Activated naive CD8-positive, alpha-beta T cell treated with anti-CD3 and anti-CD28 coated beads for 36 hours (primary cell): ENCODE measurements around the gene OSR1. TPM values are rescaled to one million over a fixed set of nuclear protein-coding genes. Genes with fewer than 3 reads are reported as not detected.
"Not testable (repeated sequence)": the region's sequence is repeated elsewhere in the genome, so short reads cannot be mapped to it uniquely, and the experiment has no call there.

Experiments used
- DNase-seq: peaks from one replicate; pipeline ENCODE4 v3.0.0; 2021
- H3K27ac Mint-ChIP-seq: one replicate; pipeline ENCODE4 v1.8.0; 2022; ENCODE audit warnings: mild to moderate bottlenecking, moderate library complexity, mixed read lengths
- H3K27me3 Mint-ChIP-seq: one replicate; pipeline ENCODE4 v1.8.0; 2022; ENCODE audit warnings: mild to moderate bottlenecking, mixed read lengths
- H3K36me3 Mint-ChIP-seq: one replicate; pipeline ENCODE4 v1.8.0; 2021; ENCODE audit warnings: mild to moderate bottlenecking, mixed read lengths
- H3K4me1 Mint-ChIP-seq: one replicate; pipeline ENCODE4 v1.8.0; 2021; ENCODE audit warnings: mixed read lengths
- H3K4me3 Mint-ChIP-seq: one replicate; pipeline ENCODE4 v1.8.0; 2022; ENCODE audit warnings: mild to moderate bottlenecking, moderate library complexity, mixed read lengths
- H3K9me3 Mint-ChIP-seq: one replicate; pipeline ENCODE4 v1.8.0; 2022; ENCODE audit warnings: mixed read lengths
- total RNA-seq, 2 experiments: library from RNA; stranded (reverse); gene quantifications; one replicate each; pipeline ENCODE4 v1.2.3, GENCODE V29; 2021

Gene OSR1
- total RNA-seq, result not detected

- Mint-ChIP-seq H3K27ac (no peak within 1 kb of the TSS), H3K4me3 (peak within 1 kb of the TSS; percentile 52)
- DNase-seq, result no peak
Observed at GRCh38 chr2:19358242-19359020, at the start of gene OSR1. OSR1 (minus strand) TSS chr2:19358623; CDS start chr2:19353805, 4,818 bp downstream.

GRCh38 chr2:19403785-19404184, 45.4 kb upstream of the OSR1 start:
- Mint-ChIP-seq H3K36me3 (no peaks in the 10 kb centered on the region), H3K4me3 (no peak overlapping the region), H3K9me3 (peaks cover 4% of the 10 kb centered on the region), H3K27me3 (peaks cover 24% of the 10 kb centered on the region), H3K27ac (no peak overlapping the region), H3K4me1 (no peaks in the 10 kb centered on the region)
- DNase-seq, result no peak

More at GRCh38 chr2:19358242-19359020, at the start of gene OSR1:
- H3K4me1 Mint-ChIP-seq, result peaks cover 42% of the 10 kb centered on the region
- H3K27me3 Mint-ChIP-seq, result peaks cover 99% of the 10 kb centered on the region
- no peaks in the 10 kb centered on the region for H3K9me3 Mint-ChIP-seq
- H3K36me3 Mint-ChIP-seq, result no peaks in the 10 kb centered on the region

GRCh38 chr2:19392191-19392590, 33.8 kb upstream of the OSR1 start:
- Mint-ChIP-seq H3K9me3 (peaks cover 5% of the 10 kb centered on the region), H3K4me1 (no peaks in the 10 kb centered on the region), H3K4me3 (no peak overlapping the region), H3K27ac (no peak overlapping the region), H3K27me3 (peaks cover 20% of the 10 kb centered on the region), H3K36me3 (no peaks in the 10 kb centered on the region)
- DNase-seq, result no peak

- H3K36me3 Mint-ChIP-seq, H3K9me3 Mint-ChIP-seq, H3K4me1 Mint-ChIP-seq, H3K27ac Mint-ChIP-seq, DNase-seq, H3K4me3 Mint-ChIP-seq: not testable (repeated sequence)
- peaks cover 26% of the 10 kb centered on the region for H3K27me3 Mint-ChIP-seq
Observed at GRCh38 chr2:19389469-19389868, 31.0 kb upstream of the OSR1 start.

- Mint-ChIP-seq H3K4me1 (no peaks in the 10 kb centered on the region), H3K27ac (no peak overlapping the region), H3K4me3 (no peak overlapping the region), H3K36me3 (no peaks in the 10 kb centered on the region), H3K27me3 (peaks cover 39% of the 10 kb centered on the region), H3K9me3 (peaks cover 2% of the 10 kb centered on the region)
- no peak for DNase-seq
Observed at GRCh38 chr2:19380532-19380931, 22.1 kb upstream of the OSR1 start.

- H3K4me1 Mint-ChIP-seq, result no peaks in the 10 kb centered on the region
- DNase-seq, result no peak
- no peaks in the 10 kb centered on the region for H3K36me3 Mint-ChIP-seq
- H3K27ac Mint-ChIP-seq, result no peak overlapping the region
- no peaks in the 10 kb centered on the region for H3K9me3 Mint-ChIP-seq
- H3K4me3 Mint-ChIP-seq, result no peak overlapping the region
- peaks cover 42% of the 10 kb centered on the region for H3K27me3 Mint-ChIP-seq
Observed at GRCh38 chr2:19378939-19379338, 20.5 kb upstream of the OSR1 start.

- Mint-ChIP-seq H3K36me3 (no peaks in the 10 kb centered on the region), H3K27me3 (peaks cover 46% of the 10 kb centered on the region), H3K27ac (no peak overlapping the region), H3K4me3 (no peak overlapping the region), H3K4me1 (no peaks in the 10 kb centered on the region), H3K9me3 (no peaks in the 10 kb centered on the region)
- no peak for DNase-seq
Observed at GRCh38 chr2:19377717-19378116, 19.3 kb upstream of the OSR1 start.

- Mint-ChIP-seq H3K27me3 (peaks cover 43% of the 10 kb centered on the region), H3K4me3 (no peak overlapping the region), H3K9me3 (no peaks in the 10 kb centered on the region)
Observed at GRCh38 chr2:19373352-19373751, 14.9 kb upstream of the OSR1 start.

GRCh38 chr2:19371996-19372582, 13.7 kb upstream of the OSR1 start:
- H3K27me3 Mint-ChIP-seq, result peaks cover 36% of the 10 kb centered on the region
- H3K27ac Mint-ChIP-seq, result no peak overlapping the region
- no peaks in the 10 kb centered on the region for H3K36me3 Mint-ChIP-seq
- H3K4me1 Mint-ChIP-seq, result no peaks in the 10 kb centered on the region
- H3K4me3 Mint-ChIP-seq, result no peak overlapping the region
- DNase-seq, result no peak
- no peaks in the 10 kb centered on the region for H3K9me3 Mint-ChIP-seq

More at GRCh38 chr2:19373352-19373751, 14.9 kb upstream of the OSR1 start:
- no peak for DNase-seq
- no peaks in the 10 kb centered on the region for H3K36me3 Mint-ChIP-seq
- no peaks in the 10 kb centered on the region for H3K4me1 Mint-ChIP-seq
- no peak overlapping the region for H3K27ac Mint-ChIP-seq

- H3K27ac Mint-ChIP-seq, result no peak overlapping the region
- H3K9me3 Mint-ChIP-seq, result no peaks in the 10 kb centered on the region
- no peak for DNase-seq
- no peak overlapping the region for H3K4me3 Mint-ChIP-seq
- H3K36me3 Mint-ChIP-seq, result no peaks in the 10 kb centered on the region
- no peaks in the 10 kb centered on the region for H3K4me1 Mint-ChIP-seq
- peaks cover 42% of the 10 kb centered on the region for H3K27me3 Mint-ChIP-seq
Observed at GRCh38 chr2:19369341-19369955, 11.0 kb upstream of the OSR1 start.

GRCh38 chr2:19368760-19369159, 10.3 kb upstream of the OSR1 start:
- Mint-ChIP-seq H3K27ac (no peak overlapping the region), H3K36me3 (no peaks in the 10 kb centered on the region)

GRCh38 chr2:19367326-19367725, 8.9 kb upstream of the OSR1 start:
- Mint-ChIP-seq H3K36me3 (no peaks in the 10 kb centered on the region), H3K4me3 (no peak overlapping the region), H3K4me1 (peaks cover 13% of the 10 kb centered on the region), H3K27me3 (peaks cover 53% of the 10 kb centered on the region), H3K27ac (no peak overlapping the region), H3K9me3 (no peaks in the 10 kb centered on the region)
- DNase-seq, result no peak

More at GRCh38 chr2:19368760-19369159, 10.3 kb upstream of the OSR1 start:
- H3K4me1 Mint-ChIP-seq, result no peaks in the 10 kb centered on the region
- no peaks in the 10 kb centered on the region for H3K9me3 Mint-ChIP-seq
- H3K27me3 Mint-ChIP-seq, result peaks cover 44% of the 10 kb centered on the region
- no peak overlapping the region for H3K4me3 Mint-ChIP-seq
- DNase-seq, result no peak

GRCh38 chr2:19365126-19365525, 6.7 kb upstream of the OSR1 start:
- no peak for DNase-seq
- no peaks in the 10 kb centered on the region for H3K9me3 Mint-ChIP-seq
- H3K36me3 Mint-ChIP-seq, result no peaks in the 10 kb centered on the region
- H3K4me3 Mint-ChIP-seq, result no peak overlapping the region
- H3K27me3 Mint-ChIP-seq, result peaks cover 66% of the 10 kb centered on the region
- no peak overlapping the region for H3K27ac Mint-ChIP-seq
- peaks cover 25% of the 10 kb centered on the region for H3K4me1 Mint-ChIP-seq

- Mint-ChIP-seq H3K27me3 (peaks cover 72% of the 10 kb centered on the region), H3K4me3 (no peak overlapping the region), H3K36me3 (no peaks in the 10 kb centered on the region), H3K9me3 (no peaks in the 10 kb centered on the region), H3K4me1 (peaks cover 25% of the 10 kb centered on the region), H3K27ac (no peak overlapping the region)
- DNase-seq, result no peak
Observed at GRCh38 chr2:19364014-19364413, 5.6 kb upstream of the OSR1 start.

- Mint-ChIP-seq H3K27me3 (peaks cover 76% of the 10 kb centered on the region), H3K27ac (no peak overlapping the region), H3K9me3 (no peaks in the 10 kb centered on the region), H3K36me3 (no peaks in the 10 kb centered on the region), H3K4me3 (peak overlapping the region; percentile 94), H3K4me1 (peaks cover 25% of the 10 kb centered on the region)
- DNase-seq, result no peak
Observed at GRCh38 chr2:19363474-19363778, 5.0 kb upstream of the OSR1 start.
